ENCODE measurements around the gene SV2B.

SV2B gene

DNA sequence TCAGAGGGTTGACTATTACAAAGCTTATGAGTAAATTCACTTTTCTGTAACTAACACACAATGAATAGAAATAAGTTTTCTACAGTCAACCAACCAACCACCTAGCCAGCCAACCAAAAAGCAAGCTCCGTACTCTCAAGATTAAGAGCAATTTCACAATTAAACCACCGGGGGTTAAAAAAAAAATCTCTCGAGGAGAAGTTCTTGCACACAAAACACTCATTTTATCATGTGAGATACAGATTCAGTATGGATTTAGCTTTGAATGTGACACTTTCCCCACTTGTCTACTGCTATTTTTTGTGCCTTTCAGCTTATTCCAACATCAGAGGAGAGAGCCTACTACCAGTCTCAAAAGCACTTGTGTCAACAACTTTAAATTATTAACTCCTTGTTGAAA, 135.3 kb downstream of the SV2B start:
- no peak for DNase-seq (ENCODE audit: low spot score)

DNA sequence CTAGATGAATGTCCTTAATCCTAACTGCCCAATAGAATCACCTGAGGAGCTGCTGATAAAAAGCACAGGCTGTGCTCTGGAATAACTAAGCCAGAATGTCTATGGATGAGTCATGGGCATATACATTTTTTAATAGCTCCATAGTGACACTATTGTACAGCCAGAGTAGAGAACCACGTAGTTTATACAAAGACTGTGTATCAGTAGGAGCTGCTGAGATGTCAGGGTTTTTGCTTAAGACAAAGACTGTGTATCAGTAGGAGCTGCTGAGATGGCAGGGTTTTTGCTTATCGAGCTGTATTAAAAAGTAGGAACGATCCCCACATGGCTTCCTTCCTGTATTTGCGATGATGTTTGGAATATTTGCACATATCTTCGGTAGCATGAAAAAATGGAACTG, 137.4 kb downstream of the SV2B start:
- peak; percentile 4 for DNase-seq (ENCODE audit: low spot score)

DNA sequence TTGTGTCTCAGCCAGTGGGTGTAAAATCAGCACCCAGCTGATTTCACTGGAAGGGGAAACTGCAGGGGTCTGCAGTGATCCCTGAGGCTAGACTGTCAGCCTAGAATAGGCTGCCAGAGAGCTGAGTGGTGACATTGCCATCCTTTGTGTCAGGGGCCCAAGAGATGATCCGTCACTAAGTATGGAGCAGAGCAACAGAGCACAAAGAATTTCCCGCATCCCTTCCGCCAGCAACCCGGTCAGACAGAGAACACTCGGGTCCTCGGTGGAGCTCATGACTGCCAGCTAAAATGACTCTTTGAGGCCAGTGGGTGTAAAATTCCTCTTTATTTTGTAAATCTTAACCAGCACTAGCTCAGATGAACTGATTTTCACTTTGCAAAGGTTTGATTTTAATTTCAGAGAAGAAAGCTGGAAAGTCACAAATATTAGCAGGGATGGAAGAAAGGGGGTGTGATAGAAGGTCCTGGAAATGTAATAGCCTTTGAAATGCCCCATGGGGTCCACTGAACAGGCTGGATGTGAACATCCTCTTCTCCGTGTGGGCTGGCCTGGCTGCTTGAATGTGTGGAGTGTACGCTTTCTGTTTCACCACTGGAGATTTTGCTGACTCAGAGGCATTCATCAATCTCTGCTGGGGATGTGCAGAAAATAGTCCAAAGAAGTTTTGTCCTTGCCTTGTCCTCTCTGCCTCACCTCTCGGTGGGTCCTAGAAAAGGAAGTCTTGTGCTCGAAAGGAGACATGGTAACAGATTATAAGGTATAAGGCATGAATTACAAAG, 138.8 kb downstream of the SV2B start:
- DNase-seq (ENCODE audit: low spot score), result no peak

DNA sequence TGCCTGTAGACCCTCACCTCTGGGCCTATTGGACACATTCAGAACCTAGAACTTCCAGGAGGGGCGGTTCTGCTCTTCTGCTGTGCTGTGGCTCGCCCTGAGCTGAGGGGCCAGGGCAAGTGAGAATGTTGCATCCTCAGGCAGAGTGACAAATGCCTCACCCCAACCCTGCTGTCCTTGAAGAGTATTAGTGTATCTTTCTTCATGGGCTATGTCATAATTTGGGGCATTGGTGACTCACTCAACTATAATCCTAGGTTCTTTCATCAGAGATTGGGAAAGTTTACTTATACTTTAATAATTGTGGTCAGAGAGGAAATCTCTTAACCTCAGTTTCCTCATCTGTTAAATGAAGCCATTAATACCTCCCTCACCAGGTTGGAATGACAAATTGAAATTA, 143.8 kb downstream of the SV2B start:
- DNase-seq (ENCODE audit: low spot score), result no peak

DNA sequence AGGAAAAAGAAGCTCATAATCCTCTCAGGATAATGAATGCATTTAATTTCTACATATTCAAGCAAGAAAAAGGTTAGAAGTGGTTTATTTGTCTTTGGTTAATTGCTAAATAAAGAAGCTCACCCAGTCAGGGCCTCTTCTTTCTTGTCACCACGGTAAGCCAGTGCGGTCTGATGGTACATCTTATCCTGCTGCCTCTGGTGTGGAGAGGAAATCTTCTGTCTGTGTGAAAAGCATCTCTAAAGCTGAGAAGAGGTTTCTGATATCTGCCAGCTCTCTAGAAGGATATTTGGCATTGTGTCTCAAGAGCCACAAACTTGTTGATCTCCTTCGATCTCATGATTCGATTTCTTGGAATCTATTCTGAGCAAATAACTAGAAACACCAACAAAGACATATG, 144.9 kb downstream of the SV2B start:
- DNase-seq (ENCODE audit: low spot score), result no peak

DNA sequence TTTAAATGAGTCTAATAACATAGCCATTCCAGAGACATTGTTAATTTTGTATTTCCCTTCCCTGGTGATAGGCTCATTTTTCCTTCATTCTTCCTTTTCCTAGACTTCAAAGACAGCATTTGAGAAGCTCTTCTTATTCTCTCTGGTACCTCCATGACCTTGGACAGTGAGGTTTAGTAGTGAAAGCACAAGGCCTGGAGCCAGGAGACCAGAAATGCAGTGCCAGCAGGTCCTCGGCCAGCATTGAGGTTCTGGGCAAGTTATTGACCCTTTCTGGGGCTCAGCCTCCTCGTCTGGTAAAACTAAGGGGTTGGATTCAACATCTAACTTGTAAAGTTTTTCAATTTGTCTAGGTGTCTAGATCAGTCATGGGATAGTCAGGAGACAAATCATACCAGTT, 146.9 kb downstream of the SV2B start:
- DNase-seq (ENCODE audit: low spot score), result no peak

DNA sequence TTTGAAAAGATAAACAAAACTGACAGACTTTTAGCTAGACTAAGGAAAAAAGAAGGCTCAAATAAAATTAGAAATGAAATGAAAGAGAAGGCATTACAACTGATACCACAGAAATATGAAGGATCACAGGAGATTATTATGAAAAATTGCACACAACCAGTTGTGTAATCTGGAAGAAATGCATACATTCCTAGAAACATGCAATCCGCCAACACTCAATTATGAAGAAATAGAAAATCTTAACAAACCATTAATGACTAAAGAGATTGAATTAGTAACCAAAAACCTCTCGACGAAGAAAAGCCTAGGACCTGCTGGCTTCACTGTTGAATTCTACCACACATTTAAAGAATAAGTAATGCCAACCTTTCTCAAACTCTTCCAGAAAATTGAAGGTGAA, 149.5 kb downstream of the SV2B start:
- no peak for DNase-seq (ENCODE audit: low spot score)

DNA sequence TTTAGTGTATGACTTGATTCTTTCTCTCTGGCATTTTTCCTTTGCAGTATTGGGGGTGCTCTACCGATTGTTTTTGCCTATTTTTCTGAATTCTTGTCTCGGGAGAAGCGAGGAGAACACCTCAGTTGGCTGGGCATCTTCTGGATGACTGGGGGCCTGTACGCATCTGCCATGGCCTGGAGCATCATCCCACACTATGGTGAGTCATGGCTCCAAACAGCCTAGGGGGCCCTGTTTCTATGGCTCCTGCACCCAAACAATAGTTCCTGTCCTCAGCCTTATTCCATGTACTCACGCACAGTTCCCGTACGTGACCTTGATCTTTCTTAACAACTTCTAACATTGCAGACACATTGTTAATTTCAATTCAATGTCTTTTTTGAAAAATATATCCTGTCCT, 152.3 kb downstream of the SV2B start:
- no peak for DNase-seq (ENCODE audit: low spot score)

DNA sequence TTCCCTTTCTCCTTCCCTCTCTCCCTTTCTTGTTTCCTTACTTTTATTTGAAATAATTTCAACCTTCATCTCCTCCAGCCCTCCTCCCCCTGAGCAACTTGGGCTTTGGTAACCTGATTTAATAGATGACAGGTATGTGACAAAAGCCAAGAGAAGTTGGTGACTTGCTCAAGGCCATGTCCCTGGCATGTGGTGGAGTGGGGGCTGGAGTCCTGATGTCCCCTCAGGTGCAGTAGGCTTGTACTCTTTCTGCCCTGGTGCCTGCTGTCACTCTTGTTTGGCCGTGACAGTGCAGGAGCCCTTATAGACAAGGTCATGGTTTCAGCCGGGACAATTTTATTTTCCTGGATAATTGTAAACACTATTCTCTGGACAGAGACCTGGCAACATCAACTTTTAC, 152.7 kb downstream of the SV2B start:
- no peak for DNase-seq (ENCODE audit: low spot score)

DNA sequence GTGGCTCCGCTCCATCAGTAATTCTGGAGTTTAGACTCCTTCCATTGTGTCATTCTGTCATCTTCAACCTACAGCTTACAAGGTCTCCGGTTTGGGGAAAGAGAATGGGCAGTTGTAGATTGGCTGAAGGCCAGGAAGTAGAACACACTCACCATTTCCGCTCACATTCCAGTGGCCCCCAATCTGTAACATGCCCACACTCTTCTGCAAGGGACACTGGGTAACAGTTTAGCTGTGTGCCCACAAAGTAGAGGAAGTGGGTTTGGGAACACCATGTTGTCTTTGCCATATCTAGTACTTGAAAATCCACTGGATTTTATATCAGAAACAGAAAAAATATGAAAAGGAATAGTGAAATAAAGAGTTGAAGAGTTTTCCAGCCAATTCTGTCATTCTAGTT, 153.5 kb downstream of the SV2B start:
- DNase-seq (ENCODE audit: low spot score), result no peak

DNA sequence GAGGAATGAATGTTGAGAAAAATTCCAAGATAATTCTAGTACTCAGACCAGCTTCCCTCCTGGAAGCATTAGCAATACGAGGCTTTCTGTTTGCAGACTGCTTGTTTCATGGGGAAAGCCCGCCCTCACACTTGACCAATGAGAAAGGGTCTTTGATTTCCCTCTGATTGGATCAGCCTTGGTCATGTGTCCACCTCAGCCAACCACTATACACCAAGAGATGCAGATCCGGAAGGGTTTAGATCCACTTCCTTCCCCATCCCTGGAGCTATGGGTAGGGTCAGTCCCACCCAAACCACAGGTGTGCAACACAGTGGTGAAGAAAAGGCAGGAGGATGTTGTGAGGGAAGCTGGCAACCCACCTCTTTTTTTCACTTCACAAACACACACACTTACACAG, 154.7 kb downstream of the SV2B start:
- no peak for DNase-seq (ENCODE audit: low spot score)

DNA sequence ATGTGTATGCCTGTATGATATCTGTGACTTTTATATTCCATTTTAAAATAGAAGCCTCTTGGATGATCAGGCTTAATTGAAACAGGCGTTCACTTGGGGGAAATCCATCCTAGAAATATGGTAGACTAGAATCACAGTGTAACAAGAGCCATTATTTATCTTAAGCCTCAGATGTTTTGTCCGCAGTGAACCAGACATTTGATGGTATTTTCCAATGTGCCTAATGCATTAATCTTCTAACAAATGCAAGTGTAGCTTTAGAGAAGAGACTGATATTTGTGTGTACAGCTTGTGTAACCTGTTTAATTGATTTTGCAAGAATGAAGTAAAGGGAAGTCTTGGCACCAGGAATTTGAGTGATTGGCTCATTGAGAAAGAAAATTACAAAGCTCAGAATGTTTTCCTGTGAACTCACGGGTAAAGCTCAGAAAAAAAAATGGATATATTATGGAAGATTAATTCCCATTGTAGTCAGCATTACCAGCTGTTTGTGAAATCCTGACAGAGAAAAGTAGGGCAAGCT, 155.7 kb downstream of the SV2B start:
- DNase-seq (ENCODE audit: low spot score), result no peak

DNA sequence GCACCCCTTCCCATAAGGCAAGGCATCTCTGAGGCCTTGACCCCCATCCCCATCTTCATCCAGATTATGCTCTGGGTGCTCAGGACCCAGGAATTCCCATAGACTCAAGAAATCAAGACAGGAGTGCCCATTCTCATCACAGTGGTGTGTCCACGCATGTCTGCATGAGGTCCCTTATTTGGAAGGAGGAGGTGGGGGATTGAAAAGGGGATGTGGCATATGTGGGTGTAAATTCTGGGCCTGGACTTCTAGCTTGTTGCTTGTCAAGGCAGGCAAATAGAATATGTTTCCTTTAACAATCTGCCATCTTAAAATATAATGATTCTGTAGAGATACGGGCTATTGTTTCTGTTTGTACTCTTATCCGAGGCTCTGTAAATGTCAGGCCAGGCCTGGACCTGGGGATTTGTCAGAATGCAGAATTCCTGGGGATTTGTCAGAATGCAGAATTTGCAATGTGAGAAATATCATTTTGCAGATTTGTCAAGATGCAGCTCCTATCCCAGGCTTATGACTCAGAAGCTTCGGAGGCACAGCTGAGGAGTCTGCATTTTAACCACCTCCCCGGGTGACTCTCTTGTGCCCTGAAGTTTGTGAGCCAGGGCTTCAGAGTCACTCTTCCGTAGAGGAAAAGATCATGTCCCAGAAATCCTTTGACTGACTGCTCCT, 157.8 kb downstream of the SV2B start:
- no peak for DNase-seq (ENCODE audit: low spot score)

DNA sequence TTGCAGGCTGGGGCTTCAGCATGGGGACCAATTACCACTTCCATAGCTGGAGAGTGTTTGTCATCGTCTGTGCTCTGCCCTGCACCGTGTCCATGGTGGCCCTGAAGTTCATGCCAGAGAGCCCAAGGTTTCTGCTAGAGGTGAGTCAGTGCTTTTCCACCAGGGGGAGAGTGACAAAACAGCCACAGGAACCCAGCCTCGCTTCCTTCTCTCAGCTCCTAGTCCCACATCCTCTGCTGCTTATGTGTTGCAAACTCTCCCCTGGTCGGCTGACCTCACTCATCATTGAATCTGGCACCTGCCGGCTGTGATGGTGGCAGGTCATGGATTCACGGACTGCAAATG, 158.3 kb downstream of the SV2B start:
- peak; percentile 17 for DNase-seq (ENCODE audit: low spot score)

DNA sequence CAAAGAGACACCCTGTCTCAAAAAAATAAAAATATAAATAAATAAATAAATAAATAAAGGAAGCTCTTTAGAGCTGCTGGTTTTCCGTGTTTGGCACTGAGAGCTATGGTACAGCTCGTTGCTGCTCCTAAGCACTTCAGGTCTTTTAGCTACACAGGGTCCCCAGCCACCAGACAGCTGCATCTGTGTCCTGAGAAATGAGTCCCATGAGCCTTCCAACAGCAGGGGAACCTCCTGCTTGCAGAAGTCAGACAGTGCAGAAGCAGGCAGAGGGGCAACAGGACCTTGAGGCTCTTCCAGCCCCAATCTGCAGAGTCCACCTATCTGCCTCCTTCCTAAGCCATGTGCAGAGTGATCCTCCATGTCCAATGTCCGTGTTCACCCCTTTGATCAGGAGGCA, 159.0 kb downstream of the SV2B start:
- DNase-seq (ENCODE audit: low spot score), result no peak

DNA sequence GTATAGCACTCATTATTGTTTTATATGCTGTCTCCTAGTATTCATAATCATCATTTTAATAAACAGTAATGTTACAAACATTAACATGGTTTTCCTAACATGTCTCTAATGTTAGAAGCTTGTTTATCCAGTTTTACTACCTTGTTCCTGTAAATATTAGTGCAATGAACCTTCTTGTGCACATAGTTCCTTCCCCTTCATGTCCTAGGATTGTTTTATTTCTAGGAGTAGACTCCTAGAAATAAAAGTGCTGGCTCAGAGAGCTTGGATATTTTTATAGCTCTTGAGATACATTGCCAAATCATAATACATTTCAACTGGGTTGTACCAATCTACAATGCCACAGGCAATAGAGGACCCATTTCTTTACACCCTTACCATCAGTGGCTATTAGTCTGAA, 161.3 kb downstream of the SV2B start:
- no peak for DNase-seq (ENCODE audit: low spot score)

DNA sequence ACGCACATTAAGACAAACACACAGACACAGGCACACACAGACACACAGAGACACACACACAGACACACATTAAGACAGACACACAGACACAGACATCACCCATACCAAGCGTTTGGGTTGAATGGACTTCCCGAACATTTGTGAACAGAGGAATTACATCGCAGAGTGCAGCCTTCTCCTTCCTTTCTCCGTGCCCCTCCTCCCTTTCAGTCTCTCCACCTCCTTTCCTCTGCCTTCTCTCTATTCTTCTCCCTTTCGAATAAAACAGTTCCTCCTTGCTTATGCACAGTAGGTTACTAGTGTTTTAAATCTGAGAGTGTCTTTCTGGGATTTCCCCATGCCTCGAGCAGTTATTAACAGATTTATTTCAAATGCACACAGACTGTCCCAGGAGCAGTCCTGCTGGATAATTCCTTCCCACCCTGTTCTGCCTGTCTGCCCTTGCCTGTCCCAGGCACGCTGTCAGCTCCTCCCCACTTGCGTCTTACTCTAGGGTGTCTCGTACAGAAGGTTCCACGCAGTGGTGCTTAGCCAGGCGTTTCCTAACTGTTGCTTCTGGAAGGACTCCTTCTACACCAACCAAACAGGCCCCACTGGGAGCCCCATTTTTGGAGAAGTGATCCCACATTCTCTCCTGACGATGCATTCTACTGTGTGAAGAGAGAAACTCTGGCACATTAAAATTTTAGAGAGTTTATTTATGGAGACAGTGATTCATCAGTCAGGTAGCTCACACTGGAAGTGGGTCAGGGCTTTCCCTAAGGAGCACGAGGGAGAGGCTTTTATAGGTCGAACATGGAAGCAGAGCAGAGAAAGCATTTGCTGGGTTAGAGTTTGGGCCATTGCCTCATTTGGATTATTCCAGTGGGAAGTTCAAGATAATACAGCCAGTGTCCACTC, 163.8 kb downstream of the SV2B start:
- DNase-seq (ENCODE audit: low spot score), result no peak

DNA sequence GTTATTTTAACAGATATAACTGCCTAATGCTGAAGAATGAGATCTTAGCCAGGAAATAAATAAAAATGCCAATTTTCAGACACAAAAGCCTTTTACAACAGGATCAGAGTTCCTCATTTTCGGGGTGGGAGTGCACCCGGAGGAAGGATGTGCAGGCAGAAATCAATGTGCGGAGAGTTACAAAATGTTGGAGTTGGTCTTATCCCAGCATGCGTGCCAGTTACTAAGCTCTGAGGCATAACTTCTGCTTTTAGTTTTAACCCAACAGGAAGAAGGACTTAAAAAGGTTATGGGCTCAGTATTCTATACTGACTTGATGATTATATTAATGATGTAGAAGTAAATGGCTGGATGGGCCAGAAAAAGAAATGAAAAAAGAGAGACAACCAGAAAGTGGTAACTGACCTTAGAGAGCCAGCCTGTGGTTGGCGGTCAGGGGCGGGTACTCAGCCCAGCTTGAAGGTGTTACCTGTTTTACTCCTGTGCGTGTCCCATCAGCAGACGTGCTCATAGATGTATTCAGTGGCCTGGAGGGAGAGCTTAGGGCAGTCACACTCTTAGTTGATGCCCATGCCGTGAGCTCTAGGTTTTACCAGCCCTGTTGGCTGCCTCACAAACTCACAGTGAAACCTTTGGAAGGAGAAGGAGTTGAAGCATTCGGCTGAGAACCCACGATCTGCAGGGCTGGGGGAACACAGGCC, 164.7 kb downstream of the SV2B start:
- no peak for DNase-seq (ENCODE audit: low spot score)

DNA sequence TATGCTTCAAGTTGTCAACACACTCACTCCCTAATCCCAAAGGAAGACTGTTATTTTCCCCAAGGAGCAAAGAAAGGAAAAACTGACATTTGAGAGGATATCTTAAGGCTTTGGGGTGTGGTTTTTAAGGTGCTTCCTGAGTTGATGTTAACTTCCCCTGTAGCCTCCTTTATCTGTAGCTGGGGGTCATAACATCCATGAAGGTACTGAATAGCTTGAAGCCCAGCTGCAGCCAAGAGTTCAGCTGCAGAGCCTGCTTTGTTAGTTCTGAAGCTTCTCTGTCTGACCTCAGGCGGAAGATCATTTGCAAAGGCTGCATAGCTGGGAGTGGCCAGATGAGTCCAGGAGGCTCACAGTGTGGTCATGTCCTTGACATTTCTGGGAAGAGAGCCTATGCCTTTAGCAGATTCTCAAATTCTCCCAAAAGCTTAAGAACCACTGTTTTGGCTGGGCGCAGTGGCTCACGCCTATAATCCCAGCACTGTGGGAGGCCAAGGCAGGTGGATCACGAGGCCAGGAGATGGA, 165.4 kb downstream of the SV2B start:
- DNase-seq (ENCODE audit: low spot score), result no peak

DNA sequence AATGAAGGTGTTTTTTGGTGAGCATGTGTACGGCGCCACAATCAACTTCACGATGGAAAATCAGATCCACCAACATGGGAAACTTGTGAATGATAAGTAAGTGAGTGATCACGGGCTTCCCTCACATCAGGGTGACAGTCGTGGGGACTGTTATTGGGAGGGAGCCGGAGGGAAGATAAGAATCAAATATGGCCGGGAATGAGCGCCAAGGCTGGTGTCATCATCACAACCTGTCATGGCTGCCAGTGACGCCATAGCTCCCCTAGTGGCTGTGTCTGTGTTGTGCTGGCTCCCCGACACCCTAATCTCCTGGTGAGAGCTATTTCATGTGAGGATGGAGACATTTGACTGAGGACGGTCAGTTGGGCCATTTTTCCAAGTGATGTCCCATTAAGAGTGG, 168.5 kb downstream of the SV2B start:
- no peak for DNase-seq (ENCODE audit: low spot score)

DNA sequence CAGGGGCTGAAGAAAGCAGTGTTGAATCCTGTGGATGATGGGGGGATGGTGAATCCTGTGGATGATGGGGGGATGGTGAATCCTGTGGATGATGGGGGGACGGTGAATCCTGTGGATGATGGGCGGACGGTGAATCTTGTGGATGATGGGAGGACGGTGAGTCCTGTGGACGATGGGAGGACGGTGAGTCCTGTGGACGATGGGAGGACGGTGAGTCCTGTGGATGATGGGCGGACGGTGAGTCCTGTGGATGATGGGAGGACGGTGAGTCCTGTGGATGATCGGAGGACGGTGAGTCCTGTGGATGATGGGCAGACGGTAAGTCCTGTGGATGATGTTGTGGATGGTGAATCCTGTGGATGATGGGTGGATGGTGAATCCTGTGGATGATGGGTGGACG, 170.7 kb downstream of the SV2B start:
- DNase-seq (ENCODE audit: low spot score), result no peak

DNA sequence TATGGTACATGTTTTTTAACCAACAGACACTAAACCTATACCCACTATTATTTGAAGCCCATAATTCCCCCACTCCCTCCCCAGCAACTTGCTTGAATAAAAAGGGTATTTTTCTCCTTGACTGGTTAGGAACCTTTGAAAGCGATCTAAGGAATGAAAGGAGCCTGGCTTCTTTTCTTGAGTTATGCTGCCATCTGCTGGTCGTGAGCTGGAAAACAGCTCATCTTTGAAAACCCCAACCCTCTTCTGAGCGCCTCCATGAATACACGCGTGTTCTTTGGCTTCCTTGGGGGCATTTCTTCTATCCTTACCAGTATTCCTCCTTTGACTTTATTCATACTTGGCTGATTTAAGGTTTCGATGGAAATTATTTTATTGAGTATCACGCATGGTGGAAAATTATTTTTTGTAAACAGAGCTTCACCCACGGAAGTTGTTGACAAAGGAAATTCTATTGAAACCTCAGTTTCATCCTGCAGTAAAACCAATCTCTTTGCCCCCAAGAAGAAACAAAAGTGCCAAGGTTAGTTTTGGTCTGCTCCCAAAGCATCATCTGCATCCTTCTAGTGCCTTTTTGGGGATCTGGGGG, 171.6 kb downstream of the SV2B start:
- DNase-seq (ENCODE audit: low spot score), result peak; percentile 55
